GM23248 (cell line): ENCODE measurements around the gene MINDY4. TPM values are rescaled to one million over a fixed set of nuclear protein-coding genes. Genes with fewer than 3 reads are reported as not detected.

ENCODE experiments used
- DNase-seq: peaks from one replicate; pipeline ENCODE4 v3.0.0-alpha.2; 2015
- H2AFZ ChIP-seq: fragments of 200-600 bp; sonication (generic); 2 replicates; pipeline ENCODE4 v1.6.1; 2016; ENCODE audit warnings: antibody characterized with exemption
- H3F3A ChIP-seq: fragments of 200-600 bp; sonication (generic); 2 replicates; pipeline ENCODE4 v1.6.1; 2016; ENCODE audit warnings: mild to moderate bottlenecking, antibody characterized with exemption, mixed run types; ENCODE audit not compliant: insufficient read depth
- H3K27ac ChIP-seq: fragments of 200-600 bp; sonication (generic); 2 replicates; pipeline ENCODE4 v1.5.1; 2016; ENCODE audit warnings: mild to moderate bottlenecking
- H3K27me3 ChIP-seq: fragments of 200-600 bp; sonication (generic); replicated peaks from 2 replicates; pipeline ENCODE4 v1.6.1; 2016; ENCODE audit warnings: mild to moderate bottlenecking; ENCODE audit not compliant: insufficient read depth
- H3K36me3 ChIP-seq: fragments of 200-600 bp; sonication (generic); 2 replicates; pipeline ENCODE4 v1.6.1; 2016; ENCODE audit warnings: low read depth, mild to moderate bottlenecking
- H3K4me1 ChIP-seq: fragments of 200-600 bp; sonication (generic); 2 replicates; pipeline ENCODE4 v1.6.1; 2016; ENCODE audit warnings: mild to moderate bottlenecking; ENCODE audit not compliant: insufficient read depth
- H3K4me2 ChIP-seq: fragments of 200-600 bp; sonication (generic); one replicate; pipeline ENCODE4 v1.6.1; 2016; ENCODE audit warnings: mild to moderate bottlenecking; ENCODE audit not compliant: unreplicated experiment
- H3K4me3 ChIP-seq: fragments of 200-600 bp; sonication (generic); 2 replicates; pipeline ENCODE4 v1.5.1; 2016; ENCODE audit warnings: mild to moderate bottlenecking
- H3K79me2 ChIP-seq: fragments of 200-600 bp; sonication (generic); 2 replicates; pipeline ENCODE4 v1.6.1; 2016; ENCODE audit warnings: mild to moderate bottlenecking; ENCODE audit not compliant: insufficient read depth
- H3K9ac ChIP-seq: fragments of 200-600 bp; sonication (generic); 2 replicates; pipeline ENCODE4 v1.6.1; 2016; ENCODE audit warnings: mild to moderate bottlenecking
- H3K9me2 ChIP-seq: fragments of 200-600 bp; sonication (generic); 2 replicates; pipeline ENCODE4 v1.6.1; 2016; ENCODE audit warnings: mixed run types, mild to moderate bottlenecking, moderate library complexity; ENCODE audit not compliant: insufficient read depth
- H3K9me3 ChIP-seq: fragments of 200-600 bp; sonication (generic); one replicate; pipeline ENCODE4 v1.6.1; 2017; ENCODE audit warnings: low read depth
- H4K20me1 ChIP-seq: fragments of 200-600 bp; sonication (generic); 2 replicates; pipeline ENCODE4 v1.6.0; 2016; ENCODE audit not compliant: insufficient read depth
- EZH2 ChIP-seq: fragments of 200-600 bp; sonication (generic); IDR thresholded peaks from 2 replicates; pipeline ENCODE4 v1.6.1; 2018; ENCODE audit warnings: antibody characterized with exemption, mild to moderate bottlenecking; ENCODE audit not compliant: insufficient read depth, poor library complexity, severe bottlenecking
- EZH2phosphoT487 ChIP-seq: fragments of 200-600 bp; sonication (generic); IDR thresholded peaks from 2 replicates; pipeline ENCODE4 v1.6.1; 2018; ENCODE audit warnings: antibody characterized with exemption, moderate library complexity, mild to moderate bottlenecking, low read depth; ENCODE audit not compliant: insufficient read depth
- WGBS, 2 experiments: methylation state at CpG; one replicate each; pipeline ENCODE4 v1.1.6; 2015 to 2017; ENCODE audit warnings: low lambda C conversion rate in 2 of 2, low coverage in 1 of 2; ENCODE audit errors: missing lambda C conversion rate in 2 of 2; 5-methylcytosine and 5-hydroxymethylcytosine counted together
- in situ Hi-C: fragments of 300-500 bp; cut with MboI; formaldehyde crosslinking; loops from 2 replicates; pipeline ENCODE4 v1.15.0; 2020
- polyA plus RNA-seq: library from polyadenylated mRNA; unstranded; fragments of >200 nt; fragmentation: Nextera tagmentation; extraction: Ambion mirVana; gene quantifications from 2 replicates; pipeline ENCODE4 v1.2.1, GENCODE V29; 2016
- total RNA-seq: library from RNA; depleted of rRNA; stranded (reverse); fragments of >200 nt; shearing (Covaris generic); gene quantifications from 2 replicates; pipeline ENCODE4 v1.2.3, GENCODE V29; 2014

Gene MINDY4
- total and polyA plus RNA-seq, 2 experiments from 2014 or later, result 2.5 to 3.5 TPM

GRCh38 chr7:30778255-30779025, 7.2 kb downstream of the MINDY4 start:
- peak; percentile 30 for DNase-seq
- TF ChIP-seq EZH2phosphoT487, result no peak
- TF ChIP-seq EZH2, result no peak
- in situ Hi-C loops, result no loop called here
- Histone ChIP-seq H2AFZ (no peak overlapping the region), H3K27me3 (no peaks in the 10 kb centered on the region), H3K9me2 (no peaks in the 10 kb centered on the region), H3K9me3 (no peaks in the 10 kb centered on the region), H3K27ac (no peak overlapping the region), H3K4me3 (no peak overlapping the region), H3K9ac (no peak overlapping the region), H3K4me2 (no peak overlapping the region), H4K20me1 (no peaks in the 10 kb centered on the region), H3K4me1 (no peaks in the 10 kb centered on the region), H3K36me3 (no peaks in the 10 kb centered on the region), H3K79me2 (no peaks in the 10 kb centered on the region; the same call in 1 of the 2 replicates), H3F3A (no peaks in the 10 kb centered on the region)
- WGBS, 2 experiments, result 88 to 89% methylated on average over 15 of the region's 15 CpGs

- H3K9ac ChIP-seq, result no peak overlapping the region
- no peaks in the 10 kb centered on the region for H3F3A ChIP-seq
- no peaks in the 10 kb centered on the region for H3K9me3 ChIP-seq
- WGBS, 2 experiments, result 74% methylated on average over 5 of the region's 5 CpGs
- H3K9me2 ChIP-seq, result no peaks in the 10 kb centered on the region
- no peak overlapping the region for H3K27ac ChIP-seq
- H3K36me3 ChIP-seq, result no peaks in the 10 kb centered on the region
- TF ChIP-seq EZH2 (no peak), EZH2phosphoT487 (no peak)
- H4K20me1 ChIP-seq, result no peaks in the 10 kb centered on the region
- H3K4me1 ChIP-seq, result no peaks in the 10 kb centered on the region
- H2AFZ ChIP-seq, result no peak overlapping the region
- DNase-seq, result no peak
- no peak overlapping the region for H3K4me2 ChIP-seq
- in situ Hi-C loops, result no loop called here
- H3K4me3 ChIP-seq, result no peak overlapping the region
- no peaks in the 10 kb centered on the region for H3K27me3 ChIP-seq
- no peaks in the 10 kb centered on the region; the same call in 1 of the 2 replicates for H3K79me2 ChIP-seq
These were observed 8.4 kb downstream of the MINDY4 start for GRCh38 chr7:30779574-30779973.

GRCh38 chr7:30780941-30781340, 9.7 kb downstream of the MINDY4 start:
- H2AFZ ChIP-seq, result no peak overlapping the region
- 98 to 99% methylated on average over 4 of the region's 4 CpGs for WGBS, 2 experiments
- DNase-seq, result no peak
- no peak overlapping the region for H3K4me2 ChIP-seq
- in situ Hi-C loops, result no loop called here
- TF ChIP-seq EZH2phosphoT487, result no peak
- no peak for TF ChIP-seq EZH2
- no peaks in the 10 kb centered on the region for H4K20me1 ChIP-seq
- H3K27me3 ChIP-seq, result no peaks in the 10 kb centered on the region
- no peak overlapping the region for H3K4me3 ChIP-seq
- no peaks in the 10 kb centered on the region for H3K36me3 ChIP-seq
- no peak overlapping the region for H3K9ac ChIP-seq
- no peaks in the 10 kb centered on the region for H3K4me1 ChIP-seq
- no peak overlapping the region for H3K27ac ChIP-seq
- no peaks in the 10 kb centered on the region for H3F3A ChIP-seq
- no peaks in the 10 kb centered on the region; the same call in 1 of the 2 replicates for H3K79me2 ChIP-seq
- no peaks in the 10 kb centered on the region for H3K9me2 ChIP-seq
- no peaks in the 10 kb centered on the region for H3K9me3 ChIP-seq

GRCh38 chr7:30782690-30783089, 11.5 kb downstream of the MINDY4 start:
- H3K79me2 ChIP-seq, result no peaks in the 10 kb centered on the region
- 0 out of 2 replicates have a peak, but pooled peaks cover 2% of the 10 kb centered on the region for H3F3A ChIP-seq
- H3K9me3 ChIP-seq, result no peaks in the 10 kb centered on the region
- H3K27ac ChIP-seq, result no peak overlapping the region
- H3K4me3 ChIP-seq, result no peak overlapping the region
- no peaks in the 10 kb centered on the region for H3K9me2 ChIP-seq
- no peak overlapping the region for H2AFZ ChIP-seq
- H4K20me1 ChIP-seq, result no peaks in the 10 kb centered on the region
- no peak for DNase-seq
- H3K36me3 ChIP-seq, result no peaks in the 10 kb centered on the region
- H3K4me1 ChIP-seq, result no peaks in the 10 kb centered on the region
- H3K27me3 ChIP-seq, result no peaks in the 10 kb centered on the region
- no peak overlapping the region for H3K4me2 ChIP-seq
- no peak overlapping the region for H3K9ac ChIP-seq
- in situ Hi-C loops, result no loop called here
- TF ChIP-seq EZH2phosphoT487 (no peak), EZH2 (no peak)
